Lower lobe of right lung (tissue), 2 donors: ENCODE results near the gene SBK2. TPM values are rescaled to one million over a fixed set of nuclear protein-coding genes. Genes with fewer than 3 reads are reported as not detected.

ENCODE experiments used
- ATAC-seq, 2 donors: fragments of 200-7000 bp; cut with Tn5 transposase; one replicate each; pipeline ENCODE4 v1.9.1; 2020 to 2022; ENCODE audit warnings: mild to moderate bottlenecking in 2 of 2, moderate library complexity in 2 of 2
- DNase-seq: peaks from one replicate; pipeline ENCODE4 v3.0.0-alpha.2; 2020
- H3K27ac ChIP-seq: fragments of 200-600 bp; one replicate; pipeline ENCODE4 v1.8.0; 2022
- H3K27me3 ChIP-seq: fragments of 200-600 bp; one replicate; pipeline ENCODE4 v1.8.0; 2022; ENCODE audit warnings: low read depth
- H3K36me3 ChIP-seq: fragments of 200-600 bp; one replicate; pipeline ENCODE4 v1.8.0; 2022; ENCODE audit warnings: mild to moderate bottlenecking
- H3K4me1 ChIP-seq: fragments of 200-600 bp; one replicate; pipeline ENCODE4 v1.8.0; 2022
- H3K4me3 ChIP-seq: fragments of 200-600 bp; one replicate; pipeline ENCODE4 v1.8.0; 2022; ENCODE audit warnings: mild to moderate bottlenecking
- H3K9me3 ChIP-seq: fragments of 200-600 bp; one replicate; pipeline ENCODE4 v1.8.0; 2022
- CTCF ChIP-seq: fragments of 200-600 bp; IDR thresholded peaks from one replicate; pipeline ENCODE4 v1.8.0; 2022; ENCODE audit warnings: antibody characterized with exemption, mild to moderate bottlenecking
- intact Hi-C: fragments of 100-400 bp; cut with DNase I; formaldehyde crosslinking; loops from one replicate; pipeline ENCODE4 v1.11.0; 2022
- total RNA-seq: library from RNA; stranded (reverse); fragmentation: NEBNext Ultra II Directional; extraction: Animal tissue kit (Norgen Biotek cat#: 25700); gene quantifications from one replicate; pipeline ENCODE4 v1.2.1, GENCODE V29; 2021
- donor health status: DM: no; HTN: yes; CAD: no; lungs with severe emphysema.

The SBK2 gene
- total RNA-seq, 1 donor from 2014 or later = not detected

- intact Hi-C loops = no loop called here
- Histone ChIP-seq H3K9me3 (no peaks in the 10 kb centered on the region), H3K4me3 (no peak overlapping the region), H3K4me1 (peaks cover 27% of the 10 kb centered on the region), H3K36me3 (no peaks in the 10 kb centered on the region), H3K27me3 (peaks cover 17% of the 10 kb centered on the region), H3K27ac (no peak overlapping the region)
- no peak for TF ChIP-seq CTCF
- DNase-seq (no peak), ATAC-seq (no peak)
Observed at GRCh38 chr19:55490478-55491432, 46.2 kb downstream of the SBK2 start.

GRCh38 chr19:55489711-55490477, 47.0 kb downstream of the SBK2 start:
- peaks cover 17% of the 10 kb centered on the region for H3K27me3 ChIP-seq

GRCh38 chr19:55488986-55489710, 47.8 kb downstream of the SBK2 start:
- Histone ChIP-seq H3K27me3 (peaks cover 10% of the 10 kb centered on the region), H3K36me3 (no peaks in the 10 kb centered on the region), H3K27ac (no peak overlapping the region), H3K4me3 (no peak overlapping the region), H3K9me3 (no peaks in the 10 kb centered on the region), H3K4me1 (peaks cover 39% of the 10 kb centered on the region)
- ATAC-seq (no peak), DNase-seq (no peak)
- intact Hi-C loops = no loop called here
- TF ChIP-seq CTCF = no peak

More at GRCh38 chr19:55489711-55490477, 47.0 kb downstream of the SBK2 start:
- DNase-seq = no peak
- intact Hi-C loops = no loop called here
- H3K4me1 ChIP-seq = peaks cover 31% of the 10 kb centered on the region
- H3K36me3 ChIP-seq = no peaks in the 10 kb centered on the region
- H3K4me3 ChIP-seq = no peak overlapping the region
- H3K9me3 ChIP-seq = no peaks in the 10 kb centered on the region
- ATAC-seq = no peak
- no peak overlapping the region for H3K27ac ChIP-seq
- no peak for TF ChIP-seq CTCF

- H3K9me3 ChIP-seq = no peaks in the 10 kb centered on the region
- peaks cover 8% of the 10 kb centered on the region for H3K27me3 ChIP-seq
- no peak for ATAC-seq
- TF ChIP-seq CTCF = no peak
- peaks cover 43% of the 10 kb centered on the region for H3K4me1 ChIP-seq
- intact Hi-C loops = no loop called here
- H3K36me3 ChIP-seq = peaks cover 6% of the 10 kb centered on the region
- H3K27ac ChIP-seq = peak within 1 kb of the TSS; percentile 78
- DNase-seq = no peak
- no peak within 1 kb of the TSS for H3K4me3 ChIP-seq
Observed at GRCh38 chr19:55487924-55488687, 48.8 kb downstream of the SBK2 start, which contains the start of gene SSC5D. TSS of gene SSC5D (plus strand) at chr19:55488436. CDS start at chr19:55488590, 154 bp downstream.
